ENCODE data around the gene ZNF644. TPM values are rescaled to one million over a fixed set of nuclear protein-coding genes. Genes with fewer than 3 reads are reported as not detected.
"Not testable (repeated sequence)": the region's sequence is repeated elsewhere in the genome, so short reads cannot be mapped to it uniquely, and the experiment has no call there.

The ZNF644 gene
- total RNA-seq, 1 experiment from 2014 or later: 55.9 TPM

- intact Hi-C loops (cut with micrococcal nuclease): no loop called here
- no peaks in the 10 kb centered on the region for H3K9me2 ChIP-seq (ENCODE audit: insufficient read depth)
- no TSS peak for BruUV-seq (replicated peaks)
- no peaks in the 10 kb centered on the region for H3K79me2 ChIP-seq (ENCODE audit: insufficient read depth, low read length)
- H3K4me1 ChIP-seq (ENCODE audit: control insufficient read depth in 1 of 2, insufficient read depth in 2 of 2, low read length in 2 of 2): no peaks in the 10 kb centered on the region
- H3K27ac ChIP-seq (ENCODE audit: low read depth, low read length): no peak overlapping the region
- CTCF ChIA-PET: no interaction called here
- H3K4me3 ChIP-seq (replicated peaks in 1 of 2; ENCODE audit: low read depth in 1 of 2, low read length in 2 of 2): no peak overlapping the region
- TF ChIP-seq YY1 (IDR thresholded peaks at IDR 0.05; ENCODE audit: extremely low read depth, insufficient replicate concordance, low read depth, low read length) (no peak), ZNF274 (IDR thresholded peaks at IDR 0.05; ENCODE audit: low read depth, low read length) (no peak), FOSL1 (IDR thresholded peaks at IDR 0.05; ENCODE audit: low read depth) (no peak), SP1 (IDR thresholded peaks at IDR 0.05; ENCODE audit: low read depth) (no peak), MAX (IDR thresholded peaks at IDR 0.05) (no peak), ELF1 (IDR thresholded peaks at IDR 0.05; ENCODE audit: borderline replicate concordance, low read depth) (no peak), TCF7L2 (IDR thresholded peaks at IDR 0.05; ENCODE audit: borderline replicate concordance, extremely low read depth, insufficient read depth, insufficient read length) (no peak), POLR2A (IDR thresholded peaks at IDR 0.05; ENCODE audit: borderline replicate concordance, extremely low read depth, insufficient read depth, insufficient read length) (no peak), CEBPB (IDR thresholded peaks at IDR 0.05; ENCODE audit: low read depth) (no peak), CBX3 (IDR thresholded peaks at IDR 0.05; ENCODE audit: low read depth) (no peak), EZH2phosphoT487 (IDR thresholded peaks at IDR 0.05; ENCODE audit: borderline replicate concordance) (no peak), EGR1 (IDR thresholded peaks at IDR 0.05; ENCODE audit: low read depth) (no peak), ZBTB33 (IDR thresholded peaks at IDR 0.05; ENCODE audit: extremely low read depth, insufficient replicate concordance, low read length) (no peak), RAD21 (IDR thresholded peaks at IDR 0.05; ENCODE audit: low read depth) (no peak), CTCF (IDR thresholded peaks at IDR 0.05 in 2 of 3, conservative IDR thresholded peaks at IDR 0.05 in 1 of 3; ENCODE audit: borderline replicate concordance in 1 of 3, insufficient read depth in 1 of 3, low read depth in 2 of 3, low read length in 2 of 3) (no peak), EZH2 (IDR thresholded peaks at IDR 0.05) (no peak), POLR2AphosphoS5 (IDR thresholded peaks at IDR 0.05; ENCODE audit: low read depth, low read length) (no peak)
- no peak overlapping the region for H2AFZ ChIP-seq (ENCODE audit: low read depth, low read length, poor library complexity, severe bottlenecking)
- H4K20me1 ChIP-seq (ENCODE audit: insufficient read depth): no peaks in the 10 kb centered on the region
- H3K27me3 ChIP-seq (ENCODE audit: insufficient read depth, low read length): no peaks in the 10 kb centered on the region
- ATAC-seq (no peak), DNase-seq (ENCODE audit: low read depth, low spot score) (no peak)
- POLR2A ChIA-PET: no interaction called here
- no peak overlapping the region for H3K9ac ChIP-seq (ENCODE audit: low read length)
- no peaks in the 10 kb centered on the region for H3K9me3 ChIP-seq (ENCODE audit: control insufficient read depth in 1 of 2, insufficient read depth in 1 of 2, low read depth in 1 of 2, low read length in 2 of 2)
- no peak overlapping the region for H3K4me2 ChIP-seq (ENCODE audit: low read length)
- RAD21 ChIA-PET (ENCODE audit: low non-redundant PET in 1 of 2, low total read pairs in 2 of 2, uncharacterized antibody in 2 of 2, unreplicated experiment in 2 of 2): no interaction called here
- H3K36me3 ChIP-seq (ENCODE audit: control insufficient read depth in 1 of 2, insufficient read depth in 2 of 2, low read length in 2 of 2): no peaks in the 10 kb centered on the region
These were observed 43.5 kb upstream of the ZNF644 start for GRCh38 chr1:91065337-91065736.

- H3K79me2 ChIP-seq (ENCODE audit: insufficient read depth, low read length); CTCF ChIA-PET; BruUV-seq (replicated peaks): not testable (repeated sequence)
These were observed 41.6 kb upstream of the ZNF644 start for GRCh38 chr1:91063403-91063802.

More at GRCh38 chr1:91063403-91063802, 41.6 kb upstream of the ZNF644 start:
- RAD21 ChIA-PET (ENCODE audit: low non-redundant PET in 1 of 2, low total read pairs in 2 of 2, uncharacterized antibody in 2 of 2, unreplicated experiment in 2 of 2); H3K27ac ChIP-seq (ENCODE audit: low read depth, low read length); H3K27me3 ChIP-seq (ENCODE audit: insufficient read depth, low read length); DNase-seq (ENCODE audit: low read depth, low spot score); H3K4me2 ChIP-seq (ENCODE audit: low read length); H3K9me2 ChIP-seq (ENCODE audit: insufficient read depth); ATAC-seq; intact Hi-C loops (cut with micrococcal nuclease); H2AFZ ChIP-seq (ENCODE audit: low read depth, low read length, poor library complexity, severe bottlenecking); H3K9me3 ChIP-seq (ENCODE audit: control insufficient read depth in 1 of 2, insufficient read depth in 1 of 2, low read depth in 1 of 2, low read length in 2 of 2); H3K4me3 ChIP-seq (replicated peaks in 1 of 2; ENCODE audit: low read depth in 1 of 2, low read length in 2 of 2); H3K9ac ChIP-seq (ENCODE audit: low read length); POLR2A ChIA-PET; H3K4me1 ChIP-seq (ENCODE audit: control insufficient read depth in 1 of 2, insufficient read depth in 2 of 2, low read length in 2 of 2); H4K20me1 ChIP-seq (ENCODE audit: insufficient read depth); H3K36me3 ChIP-seq (ENCODE audit: control insufficient read depth in 1 of 2, insufficient read depth in 2 of 2, low read length in 2 of 2): not testable (repeated sequence)
